NK-92 (cell line): ENCODE measurements around the gene TBC1D22A.

Experiments used
- DNase-seq: peaks from one replicate; lab custom pipeline; 2025; ENCODE audit not compliant: unreplicated experiment; lab: John Stamatoyannopoulos, UW

The TBC1D22A gene

DNA sequence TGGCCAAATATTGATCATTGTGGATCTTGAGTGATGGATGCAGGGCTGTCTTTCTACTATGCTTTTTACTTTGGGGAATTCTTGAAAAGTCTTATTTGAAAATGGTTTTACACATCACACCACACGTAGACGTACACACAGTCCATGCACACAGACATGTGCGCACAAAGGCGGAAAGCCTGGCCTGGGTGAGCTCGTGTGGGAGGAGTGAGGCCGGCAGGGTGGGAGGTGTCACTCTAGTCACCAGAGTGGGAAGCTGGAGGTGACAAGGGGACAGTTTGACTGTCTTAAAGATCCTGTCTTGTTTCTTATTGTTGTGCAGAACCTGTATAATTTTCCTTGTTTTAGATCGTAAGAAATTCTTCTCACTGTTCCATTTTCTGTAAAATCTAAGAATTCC is 326.9 kb downstream of the TBC1D22A start:
- DNase-seq, result no peak

DNA sequence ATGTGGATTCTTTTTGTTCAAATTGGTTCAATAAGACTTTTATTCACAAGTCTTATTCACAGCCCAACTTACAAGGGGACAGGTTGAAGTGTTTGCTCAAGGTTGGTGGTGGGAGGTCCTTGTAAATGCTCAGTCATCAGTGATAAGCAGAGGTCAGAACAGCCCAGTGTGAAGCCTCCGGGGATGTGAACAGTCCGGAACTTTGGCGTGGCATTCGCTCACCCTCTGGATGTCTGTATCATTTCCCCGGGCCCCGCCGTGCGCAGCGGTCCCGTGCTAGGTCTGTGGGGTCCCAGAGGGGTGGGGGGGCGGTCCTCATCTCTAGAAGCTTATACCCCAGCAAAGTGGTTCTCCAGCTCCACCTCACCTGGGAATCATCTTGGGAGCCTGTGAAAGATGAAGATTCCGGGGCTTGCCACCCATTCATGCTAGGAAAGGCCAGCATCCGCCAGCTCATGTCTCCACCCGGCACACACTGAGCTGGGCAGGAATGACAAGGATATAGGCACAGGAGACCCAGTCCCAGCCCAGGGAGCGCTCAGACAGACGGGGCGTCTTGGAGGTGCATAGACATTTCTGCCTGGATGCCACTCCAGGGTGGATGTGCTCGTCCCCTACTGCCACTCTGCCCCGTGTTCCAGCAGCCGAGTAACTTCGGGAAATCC is 327.5 kb downstream of the TBC1D22A start:
- no peak for DNase-seq

DNA sequence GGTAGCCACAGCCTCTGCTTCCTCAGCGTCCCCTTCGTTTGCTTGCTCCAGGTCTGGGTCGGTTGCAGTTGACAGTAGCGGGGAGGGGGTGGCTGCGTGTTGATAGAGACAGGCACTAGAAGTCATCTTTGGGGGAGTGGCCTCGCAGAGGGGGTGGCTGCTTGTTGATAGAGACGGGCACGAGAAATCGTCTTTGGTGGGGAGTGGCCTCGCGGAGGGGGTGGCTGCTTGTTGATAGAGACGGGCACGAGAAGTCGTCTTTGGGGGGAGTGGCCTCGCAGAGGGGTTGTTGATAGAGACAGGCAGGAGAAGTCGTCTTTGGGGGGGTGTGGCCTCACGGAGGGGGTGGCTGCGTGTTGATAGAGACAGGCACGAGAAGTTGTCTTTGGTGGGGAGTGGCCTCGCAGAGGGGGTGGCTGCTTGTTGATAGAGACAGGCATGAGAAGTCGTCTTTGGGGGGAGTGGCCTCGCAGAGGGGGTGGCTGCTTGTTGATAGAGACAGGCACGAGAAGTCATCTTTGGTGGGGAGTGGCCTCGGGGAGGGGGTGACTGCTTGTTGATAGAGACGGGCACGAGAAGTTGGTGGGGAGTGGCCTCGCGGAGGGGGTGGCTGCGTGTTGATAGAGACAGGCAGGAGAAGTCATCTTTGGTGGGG is 328.3 kb downstream of the TBC1D22A start:
- DNase-seq, result no peak

DNA sequence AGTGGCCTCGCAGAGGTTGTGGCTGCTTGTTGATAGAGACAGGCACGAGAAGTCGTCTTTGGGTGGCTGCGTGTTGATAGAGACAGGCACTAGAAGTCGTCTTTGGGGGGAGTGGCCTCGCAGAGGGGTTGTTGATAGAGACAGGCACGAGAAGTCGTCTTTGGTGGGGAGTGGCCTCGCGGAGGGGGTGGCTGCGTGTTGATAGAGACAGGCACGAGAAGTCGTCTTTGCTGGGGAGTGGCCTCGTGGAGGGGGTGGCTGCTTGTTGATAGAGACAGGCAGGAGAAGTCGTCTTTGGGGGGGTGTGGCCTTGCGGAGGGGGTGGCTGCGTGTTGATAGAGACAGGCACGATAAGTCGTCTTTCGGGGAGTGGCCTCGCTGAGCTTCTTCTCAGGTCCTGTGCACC is 328.8 kb downstream of the TBC1D22A start:
- DNase-seq, result no peak

DNA sequence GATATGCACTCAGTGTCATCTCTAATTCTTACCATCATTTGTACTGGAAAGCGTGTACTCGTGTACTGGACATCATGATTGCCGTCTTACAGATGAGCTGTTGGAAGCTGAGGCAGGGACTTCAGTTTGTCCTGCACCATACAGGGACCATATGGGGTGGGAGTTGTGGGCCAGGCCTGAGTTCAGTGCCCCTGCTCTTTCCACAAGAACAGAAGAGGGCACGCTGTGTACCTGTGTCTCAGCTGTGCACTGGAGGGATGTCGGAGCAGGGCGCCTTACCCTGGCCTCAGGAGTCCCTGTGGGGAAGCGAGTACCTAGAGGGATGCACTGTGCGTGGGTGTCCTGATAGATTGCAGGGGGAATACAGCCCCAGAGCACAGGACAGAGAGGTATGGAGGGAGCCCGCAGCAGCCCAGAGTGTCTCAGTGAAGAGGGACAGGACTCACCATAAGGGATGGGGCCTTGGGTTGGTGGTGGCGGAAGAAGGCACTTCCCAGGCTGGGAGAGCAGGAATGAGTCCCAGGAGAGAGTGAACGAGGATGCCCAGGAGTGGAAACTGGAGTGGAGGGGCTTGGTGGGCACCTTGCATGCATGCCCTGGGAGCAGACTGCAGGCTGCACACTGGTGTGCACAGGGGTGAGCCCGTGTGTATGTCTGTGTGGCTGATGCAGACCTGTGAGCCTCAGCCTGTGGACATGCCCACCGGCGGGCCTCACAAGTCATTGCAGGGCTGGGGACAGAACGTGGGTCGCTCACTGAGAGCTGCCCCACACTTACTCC is 329.7 kb downstream of the TBC1D22A start:
- no peak for DNase-seq

DNA sequence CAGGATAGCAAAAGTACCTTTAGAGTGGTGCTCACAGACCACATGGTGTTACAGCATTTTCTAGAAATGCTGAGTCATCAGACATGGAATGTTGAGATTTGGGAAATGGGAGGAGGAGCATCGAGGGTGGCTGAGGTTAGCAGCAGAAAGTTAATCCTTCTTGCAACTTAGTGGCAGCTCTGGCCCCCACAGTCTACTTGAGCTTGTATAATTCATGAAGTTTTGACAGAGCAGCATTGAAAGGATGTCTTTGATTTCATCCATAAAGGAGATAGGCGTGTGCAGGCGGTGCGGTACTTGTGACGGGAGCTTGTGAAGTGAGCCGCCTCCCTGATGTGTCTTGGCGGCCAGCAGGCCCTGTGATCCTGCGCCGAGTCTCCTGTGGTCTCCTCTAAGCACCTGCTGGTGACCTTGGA is 330.5 kb downstream of the TBC1D22A start:
- no peak for DNase-seq

DNA sequence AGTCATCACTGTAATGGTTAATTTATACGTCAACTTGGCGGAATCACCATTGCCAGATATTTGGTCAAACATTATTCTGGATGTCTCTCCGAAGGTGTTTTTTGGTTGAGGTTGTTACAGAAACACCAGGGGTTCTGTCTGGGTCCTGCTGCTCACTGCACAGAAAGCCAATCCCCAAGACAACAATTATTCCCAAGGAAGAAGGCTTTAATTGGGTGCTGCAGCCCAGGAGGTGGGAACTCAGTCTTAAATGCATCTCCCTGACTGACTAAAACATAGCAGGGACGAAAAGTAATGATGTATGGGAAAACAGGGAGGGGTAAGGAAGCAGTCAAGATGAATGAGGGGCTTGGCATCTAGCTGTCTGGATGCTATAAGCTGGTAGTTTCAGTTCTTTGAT is 331.3 kb downstream of the TBC1D22A start:
- no peak for DNase-seq

DNA sequence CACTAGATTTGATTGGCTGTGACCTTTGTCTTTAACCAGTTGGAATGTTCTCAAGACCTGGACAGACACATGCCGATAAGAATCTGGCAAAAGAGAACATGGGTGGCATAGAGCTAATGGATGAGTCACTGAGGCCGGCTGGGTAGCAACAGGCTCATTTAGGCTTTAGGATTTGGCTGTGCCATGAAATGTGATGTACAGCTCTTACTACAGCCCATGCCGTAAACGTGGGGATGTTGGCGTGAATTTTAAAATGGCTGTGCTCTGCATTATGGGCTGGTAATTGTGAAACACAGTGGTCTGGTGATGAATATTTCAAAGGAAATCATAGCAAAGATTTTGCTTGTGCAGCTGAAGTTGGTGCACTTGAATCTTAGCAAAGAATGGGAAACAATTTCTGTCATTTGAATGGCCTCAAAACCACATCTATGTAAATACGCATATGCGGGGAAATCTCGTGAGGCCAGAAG is 332.4 kb downstream of the TBC1D22A start:
- no peak for DNase-seq

DNA sequence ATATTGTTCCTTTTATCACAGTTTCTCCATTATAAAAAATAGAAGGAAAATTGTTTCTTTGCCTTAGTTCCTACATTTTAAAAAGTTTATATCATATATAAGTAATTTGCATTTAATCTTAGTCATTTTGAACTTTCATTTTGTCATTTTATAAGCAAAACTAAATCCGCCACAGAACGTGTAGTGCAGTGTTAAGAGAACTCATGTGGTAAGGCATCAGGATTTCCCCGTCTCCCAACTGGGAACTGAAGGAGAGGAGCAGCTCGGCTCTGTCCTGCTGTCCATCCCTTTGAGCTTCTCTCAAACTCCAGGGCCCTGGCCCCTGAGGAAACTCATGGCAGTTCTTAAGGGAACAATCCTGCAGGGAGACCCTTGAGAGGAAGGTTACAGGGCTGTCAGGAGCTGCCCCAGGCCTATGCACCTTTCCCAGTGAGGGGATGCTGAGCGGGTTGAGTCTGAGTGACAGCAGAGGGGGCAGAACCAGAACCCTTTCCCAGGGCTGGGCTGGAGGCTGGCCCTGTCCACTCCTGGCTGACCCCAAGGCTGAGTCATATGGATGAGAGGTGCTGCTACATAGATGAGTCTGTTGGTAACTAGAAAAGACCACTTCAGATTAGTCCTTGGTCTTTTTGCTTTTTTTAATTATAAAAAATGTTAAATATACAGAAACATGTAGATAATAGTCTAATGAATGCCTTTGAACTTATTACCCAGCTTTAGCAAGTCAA is 333.1 kb downstream of the TBC1D22A start:
- no peak for DNase-seq

DNA sequence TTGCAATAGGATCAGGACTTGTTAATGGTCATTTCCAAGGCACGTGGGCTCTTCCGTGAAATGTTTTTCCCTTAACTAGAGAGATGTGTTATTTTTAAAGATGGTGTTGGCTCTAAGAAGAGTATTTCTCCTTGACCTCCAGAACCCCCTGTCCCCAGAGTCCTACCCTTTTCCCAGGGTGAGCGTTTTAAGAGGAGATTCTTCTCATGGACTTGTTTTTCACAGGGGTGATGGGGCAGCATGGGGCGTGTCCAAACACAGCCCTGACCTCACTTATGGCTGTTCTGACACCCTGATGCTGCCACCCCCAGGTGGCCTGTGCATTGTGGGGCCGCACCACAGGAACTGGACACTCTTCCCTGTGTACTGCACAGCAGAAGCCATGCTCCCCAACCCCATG is 335.7 kb downstream of the TBC1D22A start:
- DNase-seq, result no peak

DNA sequence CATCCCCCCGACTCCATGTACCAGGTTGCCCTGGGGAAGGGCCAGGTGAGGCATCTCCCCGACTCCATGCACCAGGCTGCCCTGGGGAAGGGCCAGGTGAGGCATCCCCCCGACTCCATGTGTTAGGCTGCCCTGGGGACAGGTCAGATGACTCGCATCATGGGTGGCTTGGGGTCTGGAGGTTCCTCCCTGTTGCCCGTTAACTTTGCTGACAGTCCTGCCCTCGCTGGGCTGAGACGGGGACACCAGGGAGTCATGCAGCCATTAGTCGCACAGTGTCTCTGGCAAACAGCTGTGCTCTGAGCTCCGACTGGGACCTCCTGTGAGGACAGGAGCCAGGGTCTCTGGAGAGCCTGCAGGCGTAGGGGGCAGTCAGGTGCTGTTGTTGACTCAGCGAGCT is 336.1 kb downstream of the TBC1D22A start:
- DNase-seq, result no peak

DNA sequence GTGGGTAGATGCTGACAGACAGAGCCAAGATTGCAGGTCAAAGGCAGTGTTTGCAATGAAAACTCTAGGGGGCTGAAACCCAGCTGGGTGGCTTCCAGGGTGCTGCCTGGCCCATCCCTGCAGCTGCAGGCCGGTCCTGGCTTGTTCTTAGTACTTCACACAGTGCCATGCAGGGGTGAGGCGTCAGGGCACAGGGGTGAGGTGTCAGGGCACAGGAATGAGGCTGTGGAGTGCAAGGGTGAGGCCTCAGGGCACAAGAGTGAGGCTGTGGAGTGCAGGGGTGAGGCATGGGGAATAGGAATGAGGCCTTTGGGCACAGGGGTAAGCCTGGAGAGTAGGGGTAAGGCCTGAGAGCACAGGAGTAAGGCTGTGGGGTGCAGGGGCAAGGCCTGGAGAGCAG is 337.6 kb downstream of the TBC1D22A start:
- no peak for DNase-seq

DNA sequence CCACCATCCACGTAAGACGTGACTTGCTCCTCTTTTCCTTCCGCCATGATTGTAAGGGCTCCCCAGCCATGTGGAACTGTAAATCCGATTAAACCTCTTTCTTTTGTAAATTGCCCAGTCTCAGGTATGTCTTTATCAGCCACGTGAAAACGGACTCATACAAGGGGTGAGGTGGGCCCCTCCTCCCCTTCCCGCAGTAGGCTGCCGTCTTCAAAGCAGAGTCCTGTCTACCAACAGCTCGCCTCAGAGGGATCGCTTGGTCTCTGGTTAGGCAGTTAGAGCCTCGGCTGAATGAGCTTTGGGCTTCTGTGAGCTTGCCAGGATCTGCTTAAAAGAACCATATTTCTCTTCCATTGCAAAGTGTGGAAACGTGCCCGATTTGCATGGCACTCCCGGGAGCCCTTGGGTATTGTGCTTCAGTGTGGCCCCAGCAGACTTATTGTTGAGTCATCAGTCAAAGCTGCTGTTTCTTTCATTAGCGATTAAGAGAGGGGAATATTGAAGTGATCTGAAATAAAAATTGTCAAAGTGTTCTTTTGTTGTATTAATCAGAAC is 338.3 kb downstream of the TBC1D22A start:
- no peak for DNase-seq

DNA sequence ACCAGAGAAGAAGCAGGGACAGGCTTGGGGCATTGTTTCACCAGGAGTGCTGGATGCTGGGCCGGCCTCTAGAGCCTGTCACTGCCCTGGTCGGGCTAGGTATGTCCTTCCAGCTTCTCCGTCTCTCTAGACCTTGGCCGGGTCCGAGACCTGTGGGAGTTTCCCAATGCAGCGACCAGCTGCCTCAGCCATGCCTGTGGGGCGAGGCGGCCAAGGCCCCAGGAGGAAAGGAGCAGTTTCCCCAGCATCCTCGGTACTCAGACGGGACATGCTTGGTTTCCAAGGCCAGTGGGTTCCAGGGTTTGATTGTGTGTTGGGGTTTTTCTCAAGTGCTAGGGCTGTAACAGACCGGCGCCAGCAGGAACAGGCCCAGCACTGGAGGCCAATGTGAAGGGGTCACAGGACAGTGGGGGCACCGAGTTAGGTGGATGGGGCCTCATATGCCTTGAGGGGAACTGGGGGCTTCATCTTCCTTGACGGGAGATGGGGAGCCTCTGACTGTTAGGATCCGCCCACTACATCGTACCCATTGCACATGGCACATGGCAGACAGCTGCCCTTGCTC is 339.0 kb downstream of the TBC1D22A start:
- no peak for DNase-seq

DNA sequence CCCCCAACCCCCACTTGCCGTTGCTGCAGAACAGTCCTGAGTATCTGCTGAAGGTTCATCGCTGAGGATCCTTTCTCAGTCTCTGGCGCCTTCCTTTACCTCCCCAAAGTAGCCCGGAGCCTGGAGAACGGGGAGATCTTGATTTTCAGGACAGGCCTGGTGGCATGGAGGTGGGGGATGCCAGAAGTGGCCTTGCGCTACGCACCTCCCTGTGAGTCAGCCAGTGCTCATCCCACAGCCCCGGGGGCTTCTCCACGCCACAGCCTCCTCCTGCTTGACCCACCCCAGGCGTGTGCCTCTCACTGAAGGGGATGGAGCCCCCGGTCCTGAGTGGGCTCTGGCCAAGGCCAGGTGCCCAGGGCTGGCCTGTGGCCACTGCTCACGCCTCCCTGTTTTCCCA is 339.6 kb downstream of the TBC1D22A start:
- DNase-seq, result no peak

DNA sequence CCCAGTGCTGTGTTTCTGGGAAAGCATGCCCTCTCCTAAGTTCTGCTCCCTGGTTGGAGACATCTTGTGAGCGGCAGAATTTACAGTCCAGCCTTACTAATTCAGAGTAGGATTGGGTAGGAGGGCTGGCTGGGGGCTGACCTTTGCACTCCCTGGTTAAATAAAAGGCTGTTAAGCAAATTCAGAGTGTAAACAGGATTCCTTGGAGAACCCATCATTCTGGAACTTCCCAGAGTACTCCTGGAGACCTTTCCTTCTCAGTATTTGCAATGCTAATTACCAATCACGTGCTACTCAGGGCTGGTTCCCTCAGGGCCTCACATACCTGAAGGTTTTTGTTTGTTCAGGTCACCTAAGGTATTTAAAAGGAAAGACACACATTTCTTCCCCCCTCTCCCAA is 340.2 kb downstream of the TBC1D22A start:
- DNase-seq, result no peak

DNA sequence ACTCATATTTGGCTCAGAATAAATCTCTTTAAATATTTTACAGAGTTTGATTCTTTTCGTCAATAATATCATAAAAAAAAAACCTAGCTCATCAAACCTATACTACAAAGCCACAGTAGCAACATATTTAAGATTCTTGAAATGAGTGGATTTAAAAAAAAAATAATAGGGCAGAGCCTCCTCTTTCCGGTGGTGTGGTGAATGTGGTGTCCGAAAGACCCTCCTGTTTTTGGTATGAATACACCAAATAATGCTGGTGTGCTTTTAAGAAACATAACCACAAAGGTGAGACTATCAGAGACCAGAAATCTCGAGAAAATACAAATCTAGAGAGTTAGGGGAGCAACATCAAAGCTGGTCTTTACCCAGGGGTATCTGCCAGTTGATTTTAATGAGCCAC is 342.6 kb downstream of the TBC1D22A start:
- DNase-seq, result no peak

DNA sequence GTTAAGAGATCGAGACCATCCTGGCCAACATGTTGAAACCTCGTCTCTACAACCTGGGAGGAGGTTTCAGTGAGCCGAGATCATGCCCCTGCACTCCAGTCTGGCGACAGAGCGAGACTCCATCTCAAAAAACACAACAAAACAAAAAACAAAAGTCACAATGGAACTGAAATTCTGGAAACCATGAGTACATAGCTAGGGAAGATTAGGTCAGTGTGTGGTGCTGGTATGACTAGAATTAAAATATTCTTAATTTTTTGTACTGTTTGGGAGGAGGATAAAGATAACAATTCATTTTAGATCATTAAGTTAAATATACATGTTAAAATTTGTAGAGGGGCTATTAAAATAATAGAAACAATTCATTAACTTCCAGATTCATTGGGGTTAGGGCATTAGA is 344.4 kb downstream of the TBC1D22A start:
- no peak for DNase-seq

DNA sequence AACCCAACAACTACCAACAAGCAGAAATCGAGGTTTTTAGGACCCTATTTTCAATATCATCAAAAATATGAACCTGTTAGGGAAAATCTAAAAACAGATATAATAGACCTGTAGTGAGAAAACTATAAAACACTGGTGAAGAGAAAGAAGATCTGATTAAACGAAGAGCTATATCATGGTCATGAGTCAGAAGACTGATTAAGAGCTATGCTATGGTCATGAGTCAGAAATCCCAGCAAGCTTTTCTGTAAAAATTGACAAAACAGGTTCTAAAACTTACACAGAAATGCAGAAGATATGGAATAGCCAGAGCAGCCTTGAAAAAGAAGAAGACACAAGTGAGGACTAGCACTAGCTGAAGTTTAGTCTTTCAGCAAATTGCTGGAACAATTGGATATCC is 345.0 kb downstream of the TBC1D22A start:
- DNase-seq, result no peak

DNA sequence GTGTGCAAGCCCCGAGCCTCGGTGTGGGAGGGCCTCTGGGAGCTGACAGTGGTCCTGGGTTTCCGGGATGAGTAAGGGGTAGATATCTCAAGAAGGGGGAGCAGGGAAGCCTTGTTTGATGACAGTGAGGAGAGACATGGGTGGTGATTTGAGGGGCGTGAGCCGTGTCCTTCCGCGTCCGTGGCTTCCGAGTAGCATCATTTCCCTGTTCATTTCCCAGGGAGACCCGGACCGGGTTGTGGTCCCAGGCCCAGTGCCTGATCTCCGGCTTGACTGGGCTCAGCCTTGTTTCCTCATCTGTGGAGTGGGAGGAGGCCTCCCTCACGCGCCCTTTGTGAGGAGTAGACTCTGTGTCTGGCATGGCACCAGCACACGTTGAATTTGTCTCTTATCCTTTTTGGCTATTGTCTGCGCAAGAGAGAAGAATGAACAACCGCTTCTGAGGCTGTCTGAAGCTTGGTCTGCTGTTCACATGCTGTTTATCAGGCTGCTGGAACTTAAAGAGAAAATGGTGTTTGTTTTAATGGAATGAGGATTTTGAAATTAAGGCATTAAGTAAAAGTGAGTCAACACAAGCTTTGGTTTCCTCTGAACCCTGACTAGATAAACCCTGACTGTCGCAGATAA is 348.5 kb downstream of the TBC1D22A start:
- DNase-seq, result no peak
